Breast epithelium (tissue), 4 donors: ENCODE data around the gene ZNF217. TPM values are rescaled to one million over a fixed set of nuclear protein-coding genes. Genes with fewer than 3 reads are reported as not detected.
"Not testable (repeated sequence)": the region's sequence is repeated elsewhere in the genome, so short reads cannot be mapped to it uniquely, and the experiment has no call there.

Experiments used
- DNase-seq, 2 donors: peaks; one replicate each; pipeline ENCODE4 v3.0.0-alpha.2; 2019; ENCODE audit warnings: low spot score in 2 of 2
- H3K27ac ChIP-seq, 2 donors: fragments of 200-600 bp; sonication (generic) in 1 of 2; one replicate each; pipeline ENCODE4 v1.5.1; 2016 to 2019; ENCODE audit warnings: mild to moderate bottlenecking in 1 of 2
- H3K27me3 ChIP-seq, 2 donors: fragments of 200-600 bp; sonication (generic) in 1 of 2; one replicate each; pipeline versions ENCODE4 v1.5.1 to v1.6.0; 2017 to 2019; ENCODE audit warnings: control low read depth in 1 of 2, mild to moderate bottlenecking in 1 of 2
- H3K36me3 ChIP-seq: fragments of 200-600 bp; one replicate; pipeline ENCODE4 v1.5.1; 2019
- H3K4me1 ChIP-seq, 2 donors: fragments of 200-600 bp; sonication (generic); one replicate each; pipeline ENCODE4 v1.5.1; 2016 to 2019; ENCODE audit warnings: control low read depth in 1 of 2
- H3K4me3 ChIP-seq, 3 donors: fragments of 200-600 bp; sonication (generic); 1 replicate in 2 of 3; 2 replicates in 1 of 3; pipeline ENCODE4 v1.5.1; 2016 to 2019; ENCODE audit warnings: mild to moderate bottlenecking in 3 of 3, moderate library complexity in 2 of 3
- H3K9me3 ChIP-seq, 2 donors: fragments of 200-600 bp; sonication (generic) in 1 of 2; one replicate each; pipeline ENCODE4 v1.5.1; 2016 to 2019; ENCODE audit warnings: control low read depth in 1 of 2
- POLR2A ChIP-seq: fragments of 450-650 bp; IDR thresholded peaks from one replicate; pipeline ENCODE4 v1.6.1; 2016; ENCODE audit warnings: antibody characterized with exemption, mild to moderate bottlenecking, moderate library complexity
- POLR2AphosphoS5 ChIP-seq, 3 donors: sonication (generic); formaldehyde crosslinking; IDR thresholded peaks; one replicate each; pipeline ENCODE4 v1.6.1; 2017; ENCODE audit warnings: antibody characterized with exemption in 3 of 3
- intact Hi-C: fragments of 100-400 bp; cut with DNase I; formaldehyde crosslinking; loops from one replicate; pipeline ENCODE4 v1.15.1; 2023; ENCODE audit warnings: low total_unique reads
- total RNA-seq, 3 donors: library from RNA; depleted of rRNA; stranded (reverse); fragments of >200 nt; gene quantifications; one replicate each; pipeline ENCODE4 v1.1.0, GENCODE V29; 2016
- TF ChIP-seq, protein P1 (sequence below), 3 donors: fragments of 450-650 bp; IDR thresholded peaks; one replicate each; pipeline ENCODE4 v1.5.1; 2016 to 2017; ENCODE audit warnings: antibody characterized with exemption in 3 of 3, mild to moderate bottlenecking in 3 of 3, moderate library complexity in 3 of 3

ZNF217 gene
- total RNA-seq, 3 donors from 2014 or later: 22.4 to 54.7 (median 48.3) TPM

DNA sequence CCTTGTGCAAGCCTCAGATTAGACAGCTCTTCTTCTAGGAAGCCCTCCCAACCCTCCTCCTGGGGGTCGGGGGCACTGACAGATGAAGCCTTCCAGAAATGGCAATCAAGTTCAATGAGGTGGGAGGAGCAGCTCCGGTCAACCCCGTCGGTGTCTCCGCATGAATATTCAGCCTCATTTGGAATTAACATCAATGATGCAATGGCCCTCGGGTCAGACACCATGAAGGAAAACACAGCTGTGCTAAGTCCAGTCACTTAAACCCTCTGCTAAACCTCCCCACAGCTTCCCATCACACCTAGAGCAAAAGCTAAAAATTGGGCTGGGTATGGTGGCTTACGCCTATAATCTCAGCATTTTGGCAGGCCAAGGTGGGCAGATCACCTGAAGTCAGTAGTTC is 36.5 kb downstream of the ZNF217 start:
- no peak overlapping the region for H3K27ac ChIP-seq
- intact Hi-C loops: no loop called here
- H3K36me3 ChIP-seq: no peaks in the 10 kb centered on the region
- H3K4me3 ChIP-seq: no peak overlapping the region
- no peaks in the 10 kb centered on the region for H3K27me3 ChIP-seq
- H3K9me3 ChIP-seq: no peaks in the 10 kb centered on the region
- H3K4me1 ChIP-seq: no peaks in the 10 kb centered on the region
- DNase-seq: no peak
- TF ChIP-seq POLR2AphosphoS5 (IDR thresholded peaks at IDR 0.05) (no peak), POLR2A (no peak)
- TF ChIP-seq, protein P1, sequence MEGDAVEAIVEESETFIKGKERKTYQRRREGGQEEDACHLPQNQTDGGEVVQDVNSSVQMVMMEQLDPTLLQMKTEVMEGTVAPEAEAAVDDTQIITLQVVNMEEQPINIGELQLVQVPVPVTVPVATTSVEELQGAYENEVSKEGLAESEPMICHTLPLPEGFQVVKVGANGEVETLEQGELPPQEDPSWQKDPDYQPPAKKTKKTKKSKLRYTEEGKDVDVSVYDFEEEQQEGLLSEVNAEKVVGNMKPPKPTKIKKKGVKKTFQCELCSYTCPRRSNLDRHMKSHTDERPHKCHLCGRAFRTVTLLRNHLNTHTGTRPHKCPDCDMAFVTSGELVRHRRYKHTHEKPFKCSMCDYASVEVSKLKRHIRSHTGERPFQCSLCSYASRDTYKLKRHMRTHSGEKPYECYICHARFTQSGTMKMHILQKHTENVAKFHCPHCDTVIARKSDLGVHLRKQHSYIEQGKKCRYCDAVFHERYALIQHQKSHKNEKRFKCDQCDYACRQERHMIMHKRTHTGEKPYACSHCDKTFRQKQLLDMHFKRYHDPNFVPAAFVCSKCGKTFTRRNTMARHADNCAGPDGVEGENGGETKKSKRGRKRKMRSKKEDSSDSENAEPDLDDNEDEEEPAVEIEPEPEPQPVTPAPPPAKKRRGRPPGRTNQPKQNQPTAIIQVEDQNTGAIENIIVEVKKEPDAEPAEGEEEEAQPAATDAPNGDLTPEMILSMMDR (IDR thresholded peaks at IDR 0.05): no peak

DNA sequence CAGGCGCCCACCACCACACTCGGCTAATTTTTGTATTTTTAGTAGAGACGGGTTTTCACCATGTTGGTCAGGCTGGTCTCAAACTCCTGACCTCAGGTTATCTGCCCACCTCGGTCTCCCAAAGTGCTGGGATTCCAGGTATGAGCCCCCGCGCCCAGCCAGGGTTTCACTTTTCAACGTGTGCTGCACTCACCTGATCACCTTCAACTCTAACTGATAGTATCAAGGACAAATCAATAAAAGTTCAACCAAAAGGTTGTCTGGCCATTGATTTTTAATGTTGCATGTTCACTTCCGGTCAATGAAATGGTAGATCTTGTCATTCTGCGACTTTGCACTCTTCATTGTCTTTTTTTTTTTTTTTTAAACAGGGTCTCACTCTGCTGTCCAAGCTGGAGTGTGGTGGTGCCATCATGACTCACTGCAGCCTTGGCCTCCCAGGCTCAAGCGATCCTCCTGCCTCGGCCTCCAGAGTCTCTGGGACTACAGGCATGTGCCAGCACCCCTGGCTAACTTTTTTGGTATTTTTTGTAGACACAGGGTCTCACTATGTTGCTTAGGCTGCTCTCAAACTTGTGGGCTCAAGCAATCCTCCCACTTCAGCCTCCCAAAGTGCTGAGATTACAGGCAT is 37.3 kb downstream of the ZNF217 start:
- Histone ChIP-seq H3K4me1 (no peaks in the 10 kb centered on the region), H3K27me3 (no peaks in the 10 kb centered on the region), H3K9me3 (no peaks in the 10 kb centered on the region), H3K36me3 (no peaks in the 10 kb centered on the region), H3K4me3 (no peak overlapping the region), H3K27ac (no peak overlapping the region)
- TF ChIP-seq, protein P1 (IDR thresholded peaks at IDR 0.05): no peak
- TF ChIP-seq POLR2AphosphoS5 (IDR thresholded peaks at IDR 0.05) (no peak), POLR2A (no peak)
- DNase-seq: no peak
- intact Hi-C loops: no loop called here

DNA sequence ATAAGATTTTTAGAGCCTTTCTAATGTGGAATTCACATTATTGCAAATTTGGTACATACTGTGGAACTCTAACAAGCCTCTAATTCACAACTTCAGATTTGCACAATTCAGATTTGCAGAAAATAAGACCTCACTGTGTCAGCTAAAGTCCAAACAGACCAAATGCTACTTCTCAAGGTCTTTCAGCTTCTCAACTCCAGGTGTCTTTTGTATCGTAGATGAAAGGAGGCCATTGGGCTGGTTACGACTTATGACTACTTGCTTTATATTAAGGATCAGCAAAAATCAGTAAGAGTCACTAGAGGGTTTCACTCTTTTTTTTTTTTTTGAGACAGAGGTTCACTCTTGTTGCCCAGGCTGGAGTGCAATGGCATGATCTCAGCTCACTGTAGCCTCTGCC is 37.8 kb downstream of the ZNF217 start:
- intact Hi-C loops: no loop called here
- Histone ChIP-seq H3K9me3 (no peaks in the 10 kb centered on the region), H3K36me3 (no peaks in the 10 kb centered on the region), H3K27me3 (no peaks in the 10 kb centered on the region), H3K27ac (no peak overlapping the region), H3K4me3 (no peak overlapping the region), H3K4me1 (no peaks in the 10 kb centered on the region)
- TF ChIP-seq POLR2A (no peak), POLR2AphosphoS5 (IDR thresholded peaks at IDR 0.05) (no peak)
- TF ChIP-seq, protein P1 (IDR thresholded peaks at IDR 0.05): no peak
- DNase-seq: no peak

DNA sequence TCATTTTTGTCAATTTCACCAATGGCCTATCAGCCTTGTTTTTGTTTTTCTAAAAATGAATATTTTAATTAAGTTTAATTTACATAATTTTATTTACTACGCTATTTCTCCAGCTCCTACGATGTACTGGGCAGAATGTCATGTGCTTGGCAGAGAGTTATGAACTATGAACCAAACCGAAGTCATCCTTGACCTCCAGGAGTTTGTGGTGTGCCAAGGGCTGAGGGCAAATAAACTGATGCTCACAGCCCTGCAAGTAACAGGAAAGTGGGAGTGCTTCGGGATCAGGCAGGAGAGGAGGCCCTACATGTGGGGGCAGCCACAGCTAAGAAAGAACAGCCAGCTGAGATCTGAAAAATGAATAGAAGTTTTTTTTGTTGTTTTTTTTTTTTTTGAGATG is 38.6 kb downstream of the ZNF217 start:
- intact Hi-C loops: no loop called here
- no peaks in the 10 kb centered on the region for H3K9me3 ChIP-seq

DNA sequence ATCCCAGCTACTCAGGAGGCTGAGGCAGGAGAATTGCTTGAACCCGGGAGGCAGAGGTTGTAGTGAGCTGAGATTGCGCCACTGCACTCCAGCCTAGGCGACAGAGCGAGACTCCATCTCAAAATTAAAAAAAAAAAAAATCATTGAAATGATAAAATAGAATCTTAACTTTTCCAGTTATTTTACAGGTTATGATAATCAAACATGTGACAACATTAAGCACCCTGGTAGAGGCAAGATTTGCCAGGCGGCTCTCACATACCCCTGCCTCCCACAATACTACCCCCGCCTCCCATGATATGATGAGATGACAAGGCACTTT is 41.1 kb downstream of the ZNF217 start:
- intact Hi-C loops, H3K36me3 ChIP-seq, H3K4me1 ChIP-seq, H3K4me3 ChIP-seq, H3K27me3 ChIP-seq, H3K27ac ChIP-seq, H3K9me3 ChIP-seq, DNase-seq: not testable (repeated sequence)

More for the DNA sequence above, 38.6 kb downstream of the ZNF217 start:
- Histone ChIP-seq H3K27ac (no peak overlapping the region), H3K27me3 (no peaks in the 10 kb centered on the region), H3K4me1 (no peaks in the 10 kb centered on the region), H3K36me3 (no peaks in the 10 kb centered on the region), H3K4me3 (no peak overlapping the region)
- TF ChIP-seq, protein P1 (IDR thresholded peaks at IDR 0.05): no peak
- TF ChIP-seq POLR2A: no peak
- TF ChIP-seq POLR2AphosphoS5 (IDR thresholded peaks at IDR 0.05): no peak
- no peak for DNase-seq

DNA sequence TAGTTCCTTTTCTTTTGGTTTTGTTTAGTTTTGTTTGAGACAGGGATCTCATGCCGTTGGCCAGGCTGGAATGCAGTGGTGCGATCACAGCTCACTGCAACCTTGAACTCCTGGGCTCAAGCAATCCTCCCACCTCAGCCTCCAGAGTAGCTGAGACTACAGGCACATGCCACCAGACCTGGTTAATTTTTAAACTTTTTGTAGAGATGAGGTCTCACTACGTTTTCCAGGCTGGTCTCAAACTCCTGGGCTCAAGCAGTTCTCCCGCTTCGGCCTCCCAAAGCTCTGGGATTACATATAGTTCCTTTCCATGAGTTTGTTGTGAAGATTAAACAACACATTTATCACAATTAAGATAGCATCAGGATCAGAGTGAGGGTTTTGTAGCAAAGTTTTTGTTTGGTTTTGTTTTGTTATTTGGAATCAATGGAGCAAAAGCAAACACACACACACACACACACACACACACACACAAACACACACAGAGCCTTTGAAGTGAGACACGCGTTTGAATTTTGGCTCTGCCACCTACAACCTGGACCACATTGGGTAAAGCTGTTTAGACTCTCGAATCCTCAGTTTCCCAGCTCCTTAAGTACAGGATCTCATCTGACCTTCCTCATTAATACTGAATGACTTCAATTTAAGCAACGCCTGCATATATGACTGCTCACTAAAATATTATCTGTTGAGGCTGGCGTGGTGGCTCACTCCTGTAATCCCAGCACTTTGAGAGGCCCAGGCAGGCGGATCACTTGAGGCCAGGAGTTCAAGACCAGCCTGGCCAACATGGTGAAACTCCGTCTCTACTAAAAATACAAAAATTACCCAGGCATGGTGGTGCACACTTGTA is 41.7 kb downstream of the ZNF217 start:
- H3K4me3 ChIP-seq, H3K27me3 ChIP-seq, DNase-seq, H3K36me3 ChIP-seq, H3K4me1 ChIP-seq, intact Hi-C loops, H3K9me3 ChIP-seq, H3K27ac ChIP-seq: not testable (repeated sequence)
